ENCODE data around the gene AAMP. TPM values are rescaled to one million over a fixed set of nuclear protein-coding genes. Genes with fewer than 3 reads are reported as not detected.

Gene AAMP
- polyA plus RNA-seq, 1 donor from 2014 or later = 249 TPM

- TF ChIP-seq POLR2AphosphoS5 (IDR thresholded peaks at IDR 0.05) (no peak), RAD21 (conservative IDR thresholded peaks at IDR 0.05) (no peak), EP300 (conservative IDR thresholded peaks at IDR 0.05; ENCODE audit: poor library complexity, severe bottlenecking) (no peak), EZH2 (IDR thresholded peaks at IDR 0.05; ENCODE audit: borderline replicate concordance, insufficient read depth, low read length, poor library complexity, severe bottlenecking) (no peak), REST (IDR thresholded peaks at IDR 0.05; ENCODE audit: borderline replicate concordance) (no peak), SMC3 (conservative IDR thresholded peaks at IDR 0.05; ENCODE audit: poor library complexity) (no peak), TAF1 (IDR thresholded peaks at IDR 0.05; ENCODE audit: low read depth) (no peak), MXI1 (conservative IDR thresholded peaks at IDR 0.05; ENCODE audit: poor library complexity, severe bottlenecking) (no peak)
- TF ChIP-seq, protein P1, sequence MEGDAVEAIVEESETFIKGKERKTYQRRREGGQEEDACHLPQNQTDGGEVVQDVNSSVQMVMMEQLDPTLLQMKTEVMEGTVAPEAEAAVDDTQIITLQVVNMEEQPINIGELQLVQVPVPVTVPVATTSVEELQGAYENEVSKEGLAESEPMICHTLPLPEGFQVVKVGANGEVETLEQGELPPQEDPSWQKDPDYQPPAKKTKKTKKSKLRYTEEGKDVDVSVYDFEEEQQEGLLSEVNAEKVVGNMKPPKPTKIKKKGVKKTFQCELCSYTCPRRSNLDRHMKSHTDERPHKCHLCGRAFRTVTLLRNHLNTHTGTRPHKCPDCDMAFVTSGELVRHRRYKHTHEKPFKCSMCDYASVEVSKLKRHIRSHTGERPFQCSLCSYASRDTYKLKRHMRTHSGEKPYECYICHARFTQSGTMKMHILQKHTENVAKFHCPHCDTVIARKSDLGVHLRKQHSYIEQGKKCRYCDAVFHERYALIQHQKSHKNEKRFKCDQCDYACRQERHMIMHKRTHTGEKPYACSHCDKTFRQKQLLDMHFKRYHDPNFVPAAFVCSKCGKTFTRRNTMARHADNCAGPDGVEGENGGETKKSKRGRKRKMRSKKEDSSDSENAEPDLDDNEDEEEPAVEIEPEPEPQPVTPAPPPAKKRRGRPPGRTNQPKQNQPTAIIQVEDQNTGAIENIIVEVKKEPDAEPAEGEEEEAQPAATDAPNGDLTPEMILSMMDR (IDR thresholded peaks at IDR 0.05; ENCODE audit: poor library complexity, severe bottlenecking) = no peak
- H3K9me3 ChIP-seq (ENCODE audit: low read length) = no peaks in the 10 kb centered on the region
- H3K9ac ChIP-seq (ENCODE audit: low read length) = no peak overlapping the region
- no peaks in the 10 kb centered on the region for H3K9me2 ChIP-seq (ENCODE audit: insufficient read depth, low read length)
- H2AFZ ChIP-seq (ENCODE audit: low read depth, low read length) = no peak overlapping the region
- no peaks in the 10 kb centered on the region for H3K79me2 ChIP-seq (replicated peaks; ENCODE audit: insufficient read depth, low read length)
- H3F3A ChIP-seq (ENCODE audit: insufficient read depth, low read length, poor library complexity, severe bottlenecking) = no peaks in the 10 kb centered on the region
- H3K4me3 ChIP-seq (ENCODE audit: low read length) = no peak overlapping the region
- H3K27ac ChIP-seq (ENCODE audit: low read length) = no peak overlapping the region
- no peaks in the 10 kb centered on the region for H3K27me3 ChIP-seq (ENCODE audit: insufficient read depth, low read depth, low read length)
- H4K20me1 ChIP-seq (ENCODE audit: insufficient read depth) = no peaks in the 10 kb centered on the region
- H3K4me2 ChIP-seq (ENCODE audit: low read length) = no peak overlapping the region
- H3K36me3 ChIP-seq (ENCODE audit: insufficient read depth, low read length) = peaks cover 16% of the 10 kb centered on the region
Observed at GRCh38 chr2:218234521-218234920, 35.4 kb downstream of the AAMP start.

DNA sequence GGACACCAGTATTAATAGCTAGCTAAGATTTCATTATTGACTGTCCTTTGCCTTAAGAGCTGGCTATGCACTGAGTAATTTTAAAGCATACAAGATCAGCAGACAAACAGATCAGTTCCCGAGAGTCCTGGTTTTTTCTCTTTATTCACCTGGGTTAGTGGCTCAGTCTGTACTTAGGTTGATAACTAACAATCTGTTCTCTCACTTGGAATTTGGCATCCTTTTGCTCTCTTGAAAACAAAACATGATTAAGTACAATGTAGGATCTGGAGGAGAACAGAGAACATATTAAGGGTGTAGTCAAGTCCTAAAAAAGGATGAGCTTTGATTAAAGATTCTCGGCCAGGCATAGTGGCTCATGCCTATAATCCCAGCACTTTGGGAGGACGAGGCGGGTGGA lies 36.4 kb downstream of the AAMP start:
- H2AFZ ChIP-seq (ENCODE audit: low read depth, low read length) = no peak overlapping the region
- no peaks in the 10 kb centered on the region for H3K9me3 ChIP-seq (ENCODE audit: low read length)
- H3K27me3 ChIP-seq (ENCODE audit: insufficient read depth, low read depth, low read length) = no peaks in the 10 kb centered on the region
- TF ChIP-seq, protein P1 (IDR thresholded peaks at IDR 0.05; ENCODE audit: poor library complexity, severe bottlenecking) = no peak
- H4K20me1 ChIP-seq (ENCODE audit: insufficient read depth) = no peaks in the 10 kb centered on the region
- H3K9ac ChIP-seq (ENCODE audit: low read length) = no peak overlapping the region
- no peak overlapping the region for H3K4me2 ChIP-seq (ENCODE audit: low read length)
- no peaks in the 10 kb centered on the region for H3K79me2 ChIP-seq (replicated peaks; ENCODE audit: insufficient read depth, low read length)
- no peaks in the 10 kb centered on the region for H3K9me2 ChIP-seq (ENCODE audit: insufficient read depth, low read length)
- H3F3A ChIP-seq (ENCODE audit: insufficient read depth, low read length, poor library complexity, severe bottlenecking) = no peaks in the 10 kb centered on the region
- no peak overlapping the region for H3K27ac ChIP-seq (ENCODE audit: low read length)
- H3K4me3 ChIP-seq (ENCODE audit: low read length) = no peak overlapping the region
- peaks cover 13% of the 10 kb centered on the region for H3K36me3 ChIP-seq (ENCODE audit: insufficient read depth, low read length)
